Liver (tissue), 9 donors: Measurements from ENCODE around the gene EXOC3L2. TPM values are rescaled to one million over a fixed set of nuclear protein-coding genes. Genes with fewer than 3 reads are reported as not detected.

Experiments
- DNase-seq: peaks from one replicate; pipeline ENCODE4 v3.0.0-alpha.2; 2017; ENCODE audit warnings: low spot score
- H3K27ac ChIP-seq, 2 donors: one replicate each; pipeline ENCODE4 v1.7.0; 2013; ENCODE audit warnings: inconsistent platforms in 2 of 2, low read length in 2 of 2, control low read depth in 1 of 2, low read depth in 1 of 2, mild to moderate bottlenecking in 1 of 2
- H3K27me3 ChIP-seq, 4 donors: one replicate each; pipeline versions ENCODE4 v1.6.1 to v1.7.0; 2013; ENCODE audit warnings: low read length in 3 of 4, inconsistent platforms in 1 of 4, mild to moderate bottlenecking in 1 of 4, moderate library complexity in 1 of 4; ENCODE audit not compliant: control insufficient read depth in 4 of 4, insufficient read depth in 4 of 4
- H3K36me3 ChIP-seq, 4 donors: one replicate each; pipeline versions ENCODE4 v1.6.1 to v1.7.0; 2013; ENCODE audit warnings: low read length in 3 of 4, mild to moderate bottlenecking in 3 of 4, low read depth in 1 of 4, moderate library complexity in 1 of 4; ENCODE audit not compliant: control insufficient read depth in 4 of 4, insufficient read depth in 3 of 4
- H3K4me1 ChIP-seq, 4 donors: one replicate each; pipeline versions ENCODE4 v1.6.1 to v1.7.0; 2013; ENCODE audit warnings: low read length in 3 of 4, mild to moderate bottlenecking in 3 of 4, moderate library complexity in 1 of 4; ENCODE audit not compliant: control insufficient read depth in 4 of 4, insufficient read depth in 4 of 4
- H3K4me3 ChIP-seq, 3 donors: one replicate each; pipeline versions ENCODE4 v1.6.1 to v1.7.0; 2013; ENCODE audit warnings: low read length in 3 of 3, control low read depth in 1 of 3, low read depth in 1 of 3, mild to moderate bottlenecking in 1 of 3
- H3K9ac ChIP-seq, 2 donors: one replicate each; pipeline ENCODE4 v1.7.0; 2013; ENCODE audit warnings: low read length in 2 of 2, mild to moderate bottlenecking in 2 of 2, moderate library complexity in 2 of 2, control low read depth in 1 of 2, low read depth in 1 of 2
- H3K9me3 ChIP-seq, 4 donors: one replicate each; pipeline versions ENCODE4 v1.6.1 to v1.7.0; 2013; ENCODE audit warnings: low read length in 3 of 4; ENCODE audit not compliant: control insufficient read depth in 4 of 4
- EGR1 ChIP-seq, 2 donors: IDR thresholded peaks; 2 replicates each; pipeline ENCODE4 v1.6.1; 2016 to 2018; ENCODE audit warnings: antibody characterized with exemption in 2 of 2, low read depth in 2 of 2
- FOXA2 ChIP-seq: IDR thresholded peaks from 2 replicates; pipeline ENCODE4 v1.6.1; 2016; ENCODE audit warnings: antibody characterized with exemption
- HNF4A ChIP-seq, 2 donors: conservative IDR thresholded peaks; 2 replicates each; pipeline ENCODE4 v1.6.1; 2016; ENCODE audit warnings: antibody characterized with exemption in 2 of 2, mild to moderate bottlenecking in 2 of 2
- HNF4G ChIP-seq: IDR thresholded peaks from 2 replicates; pipeline ENCODE4 v1.6.1; 2016; ENCODE audit warnings: antibody characterized with exemption
- JUND ChIP-seq, 2 donors: IDR thresholded peaks; 2 replicates each; pipeline ENCODE4 v1.6.1; 2016; ENCODE audit warnings: antibody characterized with exemption in 2 of 2
- NR2F2 ChIP-seq: IDR thresholded peaks from 2 replicates; pipeline ENCODE4 v1.6.1; 2016; ENCODE audit warnings: antibody characterized with exemption
- RAD21 ChIP-seq, 2 donors: IDR thresholded peaks; 2 replicates each; pipeline ENCODE4 v1.6.1; 2016; ENCODE audit warnings: antibody characterized with exemption in 2 of 2, mild to moderate bottlenecking in 2 of 2
- REST ChIP-seq: IDR thresholded peaks from 2 replicates; pipeline ENCODE4 v1.6.1; 2016; ENCODE audit warnings: antibody characterized with exemption, mild to moderate bottlenecking
- RXRA ChIP-seq, 2 donors: IDR thresholded peaks; 2 replicates each; pipeline ENCODE4 v1.6.1; 2017 to 2018; ENCODE audit warnings: antibody characterized with exemption in 2 of 2, mild to moderate bottlenecking in 1 of 2
- SP1 ChIP-seq: IDR thresholded peaks from 2 replicates; pipeline ENCODE4 v1.6.1; 2018; ENCODE audit warnings: antibody characterized with exemption, mild to moderate bottlenecking
- TAF1 ChIP-seq: conservative IDR thresholded peaks from 2 replicates; pipeline ENCODE4 v1.6.1; 2016; ENCODE audit warnings: antibody characterized with exemption, mild to moderate bottlenecking
- YY1 ChIP-seq: IDR thresholded peaks from 2 replicates; pipeline ENCODE4 v1.6.1; 2016; ENCODE audit warnings: antibody characterized with exemption, mild to moderate bottlenecking
- WGBS: extraction: QIAGEN DNeasy Blood & Tissue Kit; methylation state at CpG from one replicate; pipeline ENCODE4 v1.1.7; 2013; 5-methylcytosine and 5-hydroxymethylcytosine counted together
- polyA plus RNA-seq, 2 donors: library from polyadenylated mRNA; stranded (reverse) in 1 of 2; unstranded in 1 of 2; fragments of 200-250 nt in 1 of 2; fragments of >200 nt in 1 of 2; fragmentation: Nextera tagmentation in 1 of 2; extraction: Ambion mirVana in 1 of 2; gene quantifications; one replicate each; pipeline versions ENCODE4 v1.2.1 to v1.2.3, GENCODE V29; 2013 to 2015
- total RNA-seq, 2 donors: library from RNA; depleted of rRNA; stranded (reverse); fragments of >200 nt; gene quantifications; one replicate each; pipeline ENCODE4 v1.2.3, GENCODE V29; 2014
- TF ChIP-seq, protein P1 (sequence below): IDR thresholded peaks from 2 replicates; pipeline ENCODE4 v1.6.1; 2016; ENCODE audit warnings: antibody characterized with exemption
- TF ChIP-seq, protein P2 (sequence below): fragments of 150-350 bp; IDR thresholded peaks from 2 replicates; pipeline ENCODE4 v1.5.1; 2017; ENCODE audit warnings: improper control_type of control experiment, low read depth, low read length; ENCODE audit not compliant: missing input control
- TF ChIP-seq, protein P3 (sequence below): IDR thresholded peaks from 2 replicates; pipeline ENCODE4 v1.6.1; 2016; ENCODE audit warnings: antibody characterized with exemption
- donor health status: healthy.
- donor health status: healthy.
- donor health status: healthy.
- donor health status: healthy.
- donor health status: healthy.

The EXOC3L2 gene
- total and polyA plus RNA-seq, 4 donors = 1.3 to 7.3 (median 4.1) TPM

DNA sequence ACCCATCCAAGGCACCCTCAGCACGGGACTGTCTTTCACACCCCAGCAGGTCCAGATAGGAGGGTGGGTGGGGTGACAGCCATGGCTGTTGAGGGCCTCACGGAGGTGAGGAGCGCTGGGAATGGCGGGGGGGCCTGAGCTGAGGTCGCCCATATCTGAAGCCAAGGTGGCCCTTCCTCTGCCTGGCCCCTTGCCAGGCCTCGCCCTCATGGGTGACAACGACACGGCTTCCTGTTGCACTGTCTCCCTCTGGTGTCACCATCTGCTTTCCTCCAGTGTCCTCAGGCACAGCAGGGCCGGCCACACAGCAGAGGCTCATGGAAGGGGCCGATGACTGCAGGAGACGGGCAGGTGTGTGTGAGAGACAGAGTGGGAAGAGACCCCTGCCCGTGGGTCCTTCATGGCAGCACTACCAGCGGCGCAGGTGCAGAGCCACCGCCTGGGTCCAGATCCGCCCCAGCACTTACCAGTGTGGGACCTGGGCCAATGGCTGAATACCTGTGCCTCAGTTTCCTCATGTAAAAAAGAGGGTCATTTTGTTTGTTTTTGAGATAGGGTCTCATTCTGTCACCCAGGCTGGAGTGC, 76.3 kb downstream of the EXOC3L2 start:
- TF ChIP-seq, protein P1, sequence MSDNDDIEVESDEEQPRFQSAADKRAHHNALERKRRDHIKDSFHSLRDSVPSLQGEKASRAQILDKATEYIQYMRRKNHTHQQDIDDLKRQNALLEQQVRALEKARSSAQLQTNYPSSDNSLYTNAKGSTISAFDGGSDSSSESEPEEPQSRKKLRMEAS = no peak
- TF ChIP-seq RXRA (IDR thresholded peaks at IDR 0.05) (no peak), JUND (IDR thresholded peaks at IDR 0.05) (no peak), EGR1 (IDR thresholded peaks at IDR 0.05; ENCODE audit: low read depth in 2 of 2) (no peak), HNF4A (conservative IDR thresholded peaks at IDR 0.05) (no peak), TAF1 (no peak), REST (no peak), YY1 (no peak), NR2F2 (no peak), RAD21 (IDR thresholded peaks at IDR 0.05) (no peak), SP1 (no peak)
- TF ChIP-seq, protein P2, sequence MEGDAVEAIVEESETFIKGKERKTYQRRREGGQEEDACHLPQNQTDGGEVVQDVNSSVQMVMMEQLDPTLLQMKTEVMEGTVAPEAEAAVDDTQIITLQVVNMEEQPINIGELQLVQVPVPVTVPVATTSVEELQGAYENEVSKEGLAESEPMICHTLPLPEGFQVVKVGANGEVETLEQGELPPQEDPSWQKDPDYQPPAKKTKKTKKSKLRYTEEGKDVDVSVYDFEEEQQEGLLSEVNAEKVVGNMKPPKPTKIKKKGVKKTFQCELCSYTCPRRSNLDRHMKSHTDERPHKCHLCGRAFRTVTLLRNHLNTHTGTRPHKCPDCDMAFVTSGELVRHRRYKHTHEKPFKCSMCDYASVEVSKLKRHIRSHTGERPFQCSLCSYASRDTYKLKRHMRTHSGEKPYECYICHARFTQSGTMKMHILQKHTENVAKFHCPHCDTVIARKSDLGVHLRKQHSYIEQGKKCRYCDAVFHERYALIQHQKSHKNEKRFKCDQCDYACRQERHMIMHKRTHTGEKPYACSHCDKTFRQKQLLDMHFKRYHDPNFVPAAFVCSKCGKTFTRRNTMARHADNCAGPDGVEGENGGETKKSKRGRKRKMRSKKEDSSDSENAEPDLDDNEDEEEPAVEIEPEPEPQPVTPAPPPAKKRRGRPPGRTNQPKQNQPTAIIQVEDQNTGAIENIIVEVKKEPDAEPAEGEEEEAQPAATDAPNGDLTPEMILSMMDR = no peak
- Histone ChIP-seq H3K4me1 (peaks cover 0 to 4% (median 0%) of the 10 kb centered on the region in 4 donors), H3K27me3 (no peaks in the 10 kb centered on the region), H3K9me3 (no peaks in the 10 kb centered on the region), H3K4me3 (no peak overlapping the region), H3K9ac (no peak overlapping the region), H3K36me3 (no peaks in the 10 kb centered on the region), H3K27ac (no peak overlapping the region)
- DNase-seq = no peak
- WGBS = 86% methylated on average over 16 of the region's 16 CpGs

- no peak for DNase-seq
- Histone ChIP-seq H3K27me3 (no peaks in the 10 kb centered on the region), H3K4me1 (peaks cover 0 to 13% (median 3%) of the 10 kb centered on the region in 4 donors), H3K9me3 (no peaks in the 10 kb centered on the region), H3K27ac (no peak overlapping the region), H3K4me3 (no peak overlapping the region), H3K36me3 (no peaks in the 10 kb centered on the region), H3K9ac (no peak overlapping the region)
- WGBS = 79% methylated on average over 14 of the region's 14 CpGs
- TF ChIP-seq RAD21 (IDR thresholded peaks at IDR 0.05) = no peak
- TF ChIP-seq HNF4G = no peak
- TF ChIP-seq, protein P3, sequence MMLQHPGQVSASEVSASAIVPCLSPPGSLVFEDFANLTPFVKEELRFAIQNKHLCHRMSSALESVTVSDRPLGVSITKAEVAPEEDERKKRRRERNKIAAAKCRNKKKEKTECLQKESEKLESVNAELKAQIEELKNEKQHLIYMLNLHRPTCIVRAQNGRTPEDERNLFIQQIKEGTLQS = no peak
- TF ChIP-seq FOXA2 = no peak
- no peak for TF ChIP-seq HNF4A (conservative IDR thresholded peaks at IDR 0.05)
- TF ChIP-seq YY1 = no peak
- TF ChIP-seq NR2F2 = no peak
- TF ChIP-seq, protein P1 = no peak
- TF ChIP-seq, protein P2 = no peak
- TF ChIP-seq TAF1 = no peak
- no peak for TF ChIP-seq REST
- no peak for TF ChIP-seq SP1
These were observed 78.4 kb downstream of the EXOC3L2 start for GRCh38 chr19:45166723-45167252.
